Breast epithelium (tissue), 3 donors: Measurements from ENCODE around the gene HRH2.

ENCODE experiments used
- POLR2A ChIP-seq: fragments of 450-650 bp; IDR thresholded peaks from one replicate; pipeline ENCODE4 v1.6.1; 2016; ENCODE audit warnings: antibody characterized with exemption, mild to moderate bottlenecking, moderate library complexity
- POLR2AphosphoS5 ChIP-seq, 3 donors: sonication (generic); formaldehyde crosslinking; IDR thresholded peaks; one replicate each; pipeline ENCODE4 v1.6.1; 2017; ENCODE audit warnings: antibody characterized with exemption in 3 of 3
- TF ChIP-seq, protein P1 (sequence below), 3 donors: fragments of 450-650 bp; IDR thresholded peaks; one replicate each; pipeline ENCODE4 v1.5.1; 2016 to 2017; ENCODE audit warnings: antibody characterized with exemption in 3 of 3, mild to moderate bottlenecking in 3 of 3, moderate library complexity in 3 of 3

DNA sequence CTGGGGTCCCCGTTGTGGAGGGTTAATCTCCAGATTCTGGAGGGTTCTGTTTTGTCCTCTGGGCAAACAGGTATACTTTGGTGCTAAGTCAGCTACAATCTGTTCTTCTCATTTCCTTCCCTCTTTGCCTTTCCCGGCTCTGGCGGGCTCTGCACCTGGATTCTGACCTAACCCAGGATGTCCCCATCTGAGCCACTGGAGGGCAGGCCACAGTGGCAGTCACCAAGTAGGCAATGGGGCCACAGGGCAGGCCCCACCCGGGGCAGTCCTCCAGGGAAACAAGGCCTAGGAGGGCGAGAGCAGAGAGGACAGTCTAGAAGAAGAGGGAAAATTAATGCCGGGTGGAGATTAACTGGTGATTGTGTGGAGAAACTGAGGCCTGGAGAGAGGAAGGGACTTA is 40.4 kb upstream of the HRH2 start:
- TF ChIP-seq, protein P1, sequence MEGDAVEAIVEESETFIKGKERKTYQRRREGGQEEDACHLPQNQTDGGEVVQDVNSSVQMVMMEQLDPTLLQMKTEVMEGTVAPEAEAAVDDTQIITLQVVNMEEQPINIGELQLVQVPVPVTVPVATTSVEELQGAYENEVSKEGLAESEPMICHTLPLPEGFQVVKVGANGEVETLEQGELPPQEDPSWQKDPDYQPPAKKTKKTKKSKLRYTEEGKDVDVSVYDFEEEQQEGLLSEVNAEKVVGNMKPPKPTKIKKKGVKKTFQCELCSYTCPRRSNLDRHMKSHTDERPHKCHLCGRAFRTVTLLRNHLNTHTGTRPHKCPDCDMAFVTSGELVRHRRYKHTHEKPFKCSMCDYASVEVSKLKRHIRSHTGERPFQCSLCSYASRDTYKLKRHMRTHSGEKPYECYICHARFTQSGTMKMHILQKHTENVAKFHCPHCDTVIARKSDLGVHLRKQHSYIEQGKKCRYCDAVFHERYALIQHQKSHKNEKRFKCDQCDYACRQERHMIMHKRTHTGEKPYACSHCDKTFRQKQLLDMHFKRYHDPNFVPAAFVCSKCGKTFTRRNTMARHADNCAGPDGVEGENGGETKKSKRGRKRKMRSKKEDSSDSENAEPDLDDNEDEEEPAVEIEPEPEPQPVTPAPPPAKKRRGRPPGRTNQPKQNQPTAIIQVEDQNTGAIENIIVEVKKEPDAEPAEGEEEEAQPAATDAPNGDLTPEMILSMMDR (IDR thresholded peaks at IDR 0.05): no peak
- no peak for TF ChIP-seq POLR2A
- no peak for TF ChIP-seq POLR2AphosphoS5 (IDR thresholded peaks at IDR 0.05)
